ENCODE results near the gene TSC22D2.

TSC22D2 gene

DNA sequence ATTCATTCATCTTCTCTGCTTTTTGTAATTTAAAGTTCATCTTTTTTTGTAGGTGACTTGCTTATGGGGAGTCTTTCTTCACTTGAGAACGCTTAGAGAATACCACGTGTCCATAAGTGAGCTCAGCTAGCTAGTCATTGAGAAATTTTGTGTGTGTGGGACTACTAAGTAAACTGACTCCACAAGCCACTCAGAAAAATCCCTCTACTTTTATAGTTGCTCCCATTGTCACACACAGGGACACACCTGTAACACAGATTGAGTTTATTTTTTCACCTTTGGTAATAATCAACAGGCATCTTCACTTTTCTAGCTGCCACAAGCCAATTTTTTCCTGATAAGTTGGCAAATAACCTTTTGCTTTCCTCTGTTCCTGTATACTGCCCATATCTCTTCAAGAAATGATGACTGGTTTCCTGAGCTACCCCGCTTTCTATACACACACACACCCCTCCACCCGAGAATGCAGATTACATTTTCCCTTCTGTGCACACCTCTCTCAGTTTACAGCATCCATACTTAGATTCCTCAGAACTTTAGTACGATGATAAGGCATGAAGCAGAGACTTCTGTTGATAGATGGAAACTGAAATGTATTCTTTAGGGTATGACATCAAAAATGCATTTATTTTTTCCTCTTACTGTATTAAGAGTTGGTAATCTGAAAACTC lies 4.6 kb downstream of the TSC22D2 start:
- FAIRE-seq (no peak), DNase-seq (ENCODE audit: insufficient read length, low spot score) (no peak)
- no peak for TF ChIP-seq CTCF (IDR thresholded peaks at IDR 0.05; ENCODE audit: insufficient read depth, missing control alignments)

DNA sequence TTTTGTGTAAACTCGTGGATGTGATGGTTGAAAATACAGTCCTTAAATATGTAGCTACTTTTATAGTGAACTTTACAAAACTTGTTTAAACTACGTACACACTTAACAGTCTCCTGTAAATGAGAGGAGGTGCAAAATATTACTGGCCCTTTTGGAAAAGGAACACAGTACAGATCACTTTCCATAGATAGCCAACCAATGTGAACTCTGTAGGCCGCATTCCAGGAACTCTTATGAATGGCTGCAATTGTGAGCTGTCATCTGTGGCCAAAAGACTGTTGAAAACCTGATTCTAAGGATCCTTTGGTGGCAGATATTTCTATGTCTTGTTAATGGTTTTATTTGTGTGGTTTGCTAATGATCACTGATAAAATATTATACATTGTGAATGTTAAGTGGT lies 6.2 kb downstream of the TSC22D2 start:
- no peak for DNase-seq (ENCODE audit: insufficient read length, low spot score)
- no peak for FAIRE-seq

DNA sequence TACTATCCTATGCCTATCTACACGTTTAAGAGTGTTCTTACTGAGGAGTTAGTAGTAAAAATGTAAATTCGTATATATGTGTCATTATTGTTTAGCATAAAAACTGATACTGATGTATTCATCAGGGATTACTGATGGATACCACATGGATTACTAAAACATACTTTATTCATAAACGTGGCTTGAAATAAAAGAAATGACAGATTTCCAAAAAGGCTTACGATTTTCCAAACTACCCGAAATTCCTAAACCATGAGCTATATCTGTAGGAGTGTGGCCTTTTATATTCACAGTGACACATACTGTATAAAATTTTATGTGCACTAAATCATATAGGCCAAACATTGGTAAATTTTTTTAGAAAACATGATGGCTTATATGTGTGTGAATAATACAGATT lies 6.9 kb downstream of the TSC22D2 start:
- no peak for DNase-seq (ENCODE audit: insufficient read length, low spot score)
- TF ChIP-seq CTCF (IDR thresholded peaks at IDR 0.05; ENCODE audit: insufficient read depth, missing control alignments), result no peak
- no peak for FAIRE-seq

More for the DNA sequence above, 6.2 kb downstream of the TSC22D2 start:
- no peak for TF ChIP-seq CTCF (IDR thresholded peaks at IDR 0.05; ENCODE audit: insufficient read depth, missing control alignments)

DNA sequence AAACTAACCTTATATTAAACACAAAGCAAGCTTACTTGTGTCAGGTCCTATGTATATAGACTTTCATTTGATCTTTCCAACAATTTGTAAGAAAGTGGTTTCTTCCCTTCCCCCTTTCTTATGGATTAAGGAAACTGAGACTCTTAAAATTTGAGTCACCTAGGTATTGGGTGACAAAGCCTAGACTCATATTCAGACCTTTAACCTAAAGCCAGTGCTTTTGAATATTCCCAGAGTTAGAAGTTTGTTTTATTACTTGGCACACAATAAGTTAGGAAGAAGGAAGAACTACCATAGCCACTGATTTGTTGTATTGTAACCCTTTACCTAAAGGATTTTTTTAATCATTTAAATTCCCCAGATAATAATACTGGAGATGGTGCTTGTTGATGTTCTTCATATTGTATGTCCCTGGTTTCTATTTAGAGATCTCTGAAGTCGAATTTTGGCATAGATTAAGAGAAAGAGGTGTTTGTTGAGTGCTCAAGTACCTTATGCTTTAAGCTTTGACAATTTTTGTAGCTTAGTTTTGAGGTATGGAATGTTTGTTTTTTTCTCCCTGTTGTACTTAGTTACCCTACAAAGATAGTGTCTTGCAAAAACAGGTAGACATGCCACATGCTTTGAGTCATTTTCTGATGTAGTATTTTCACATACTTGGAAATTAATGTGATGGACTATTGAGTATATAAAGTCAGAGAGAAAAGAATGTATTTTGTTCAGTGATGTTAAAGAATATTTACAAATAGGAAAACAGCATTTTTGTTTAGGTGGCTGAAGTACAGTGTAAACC lies 11.2 kb downstream of the TSC22D2 start:
- DNase-seq (ENCODE audit: insufficient read length, low spot score) (no peak), FAIRE-seq (no peak)
- no peak for TF ChIP-seq CTCF (IDR thresholded peaks at IDR 0.05; ENCODE audit: insufficient read depth, missing control alignments)

- DNase-seq (ENCODE audit: insufficient read length, low spot score) (no peak), FAIRE-seq (peak; percentile 21)
Measured at GRCh38 chr3:150419959-150420358, 11.9 kb downstream of the TSC22D2 start.

DNA sequence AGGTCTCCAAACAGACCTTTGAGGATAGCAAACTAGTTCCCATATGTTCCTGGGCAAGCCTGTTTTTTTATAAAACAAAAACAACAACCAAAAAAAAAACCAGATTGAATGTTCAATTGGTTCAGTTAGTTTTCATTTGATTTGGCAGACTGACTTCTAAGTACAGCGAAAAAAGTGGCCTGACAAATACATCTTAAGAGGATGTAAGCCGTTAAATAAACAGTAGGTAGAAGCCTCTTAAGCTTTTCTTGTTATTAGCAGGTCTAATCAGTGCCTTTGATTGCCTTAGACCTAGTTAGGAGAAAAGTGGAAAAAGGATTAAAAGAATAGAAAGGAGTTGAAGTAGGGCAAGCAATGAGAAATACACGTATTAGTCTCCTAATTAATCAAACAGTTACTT lies 13.2 kb downstream of the TSC22D2 start:
- DNase-seq (ENCODE audit: insufficient read length, low spot score) (no peak), FAIRE-seq (peak; percentile 88)

More at GRCh38 chr3:150419959-150420358, 11.9 kb downstream of the TSC22D2 start:
- TF ChIP-seq CTCF (IDR thresholded peaks at IDR 0.05; ENCODE audit: insufficient read depth, missing control alignments), result no peak

More for the DNA sequence above, 13.2 kb downstream of the TSC22D2 start:
- no peak for TF ChIP-seq CTCF (IDR thresholded peaks at IDR 0.05; ENCODE audit: insufficient read depth, missing control alignments)
